Mesodermal cell (in vitro differentiated cells): ENCODE data around the gene ESPN.
"Not testable (repeated sequence)": the region's sequence is repeated elsewhere in the genome, so short reads cannot be mapped to it uniquely, and the experiment has no call there.

ENCODE experiments used
- H3K27ac ChIP-seq: 2 replicates; pipeline ENCODE4 v1.7.0; 2013; ENCODE audit warnings: mild to moderate bottlenecking, low read depth, low read length, moderate library complexity; ENCODE audit not compliant: severe bottlenecking
- H3K36me3 ChIP-seq: 2 replicates; pipeline ENCODE4 v1.7.1; 2013; ENCODE audit warnings: mild to moderate bottlenecking, low read length, moderate library complexity; ENCODE audit not compliant: control insufficient read depth, insufficient read depth
- H3K4me1 ChIP-seq: one replicate; pipeline ENCODE4 v1.7.1; 2013; ENCODE audit warnings: mild to moderate bottlenecking, low read length; ENCODE audit not compliant: insufficient read depth, control insufficient read depth, poor library complexity, severe bottlenecking
- H3K4me3 ChIP-seq: 2 replicates; pipeline ENCODE4 v1.7.0; 2013; ENCODE audit warnings: low read length, control low read depth, mild to moderate bottlenecking; ENCODE audit not compliant: insufficient read depth, poor library complexity, severe bottlenecking; ENCODE audit errors: extremely low read depth
- H3K9me3 ChIP-seq: 2 replicates; pipeline ENCODE4 v1.7.1; 2013; ENCODE audit warnings: mild to moderate bottlenecking, low read length, moderate library complexity; ENCODE audit not compliant: control insufficient read depth
- WGBS, 2 experiments: methylation state at CpG; one replicate each; pipeline ENCODE4 v1.1.5; 2013; ENCODE audit warnings: missing lambda C conversion rate in 2 of 2; ENCODE audit not compliant: insufficient coverage in 2 of 2; 5-methylcytosine and 5-hydroxymethylcytosine counted together

ESPN gene

GRCh38 chr1:6427441-6428390, 3.1 kb downstream of the ESPN start:
- 86% methylated on average over 15 to 22 of the region's 26 CpGs for WGBS, 2 experiments
- no peaks in the 10 kb centered on the region for H3K36me3 ChIP-seq
- no peak overlapping the region for H3K27ac ChIP-seq
- H3K4me3 ChIP-seq, result no peak overlapping the region
- no peaks in the 10 kb centered on the region for H3K9me3 ChIP-seq
- peaks cover 6% of the 10 kb centered on the region for H3K4me1 ChIP-seq

- not testable (repeated sequence) for H3K27ac ChIP-seq, H3K4me1 ChIP-seq, H3K9me3 ChIP-seq, H3K36me3 ChIP-seq, H3K4me3 ChIP-seq
- 56 to 68% methylated on average over 3 to 4 of the region's 6 CpGs for WGBS, 2 experiments
Observed at GRCh38 chr1:6428453-6428852, 3.9 kb downstream of the ESPN start.

GRCh38 chr1:6429660-6430411, 5.3 kb downstream of the ESPN start:
- H3K9me3 ChIP-seq, H3K27ac ChIP-seq, H3K4me1 ChIP-seq, H3K4me3 ChIP-seq, H3K36me3 ChIP-seq: not testable (repeated sequence)
- WGBS, 2 experiments, result 59 to 63% methylated on average over 8 to 13 of the region's 19 CpGs

GRCh38 chr1:6431645-6432579, 7.3 kb downstream of the ESPN start:
- WGBS, 2 experiments, result 65 to 74% methylated on average over 5 to 7 of the region's 13 CpGs
- not testable (repeated sequence) for H3K9me3 ChIP-seq, H3K4me3 ChIP-seq, H3K4me1 ChIP-seq, H3K36me3 ChIP-seq, H3K27ac ChIP-seq

GRCh38 chr1:6434186-6434585, 9.6 kb downstream of the ESPN start:
- Histone ChIP-seq H3K4me1 (peaks cover 6% of the 10 kb centered on the region), H3K27ac (no peak overlapping the region), H3K9me3 (no peaks in the 10 kb centered on the region), H3K4me3 (no peak overlapping the region), H3K36me3 (no peaks in the 10 kb centered on the region)
- 82 to 84% methylated on average over 3 of the region's 5 CpGs for WGBS, 2 experiments

- Histone ChIP-seq H3K27ac (no peak overlapping the region), H3K4me3 (no peak overlapping the region), H3K36me3 (no peaks in the 10 kb centered on the region), H3K9me3 (no peaks in the 10 kb centered on the region), H3K4me1 (peaks cover 2% of the 10 kb centered on the region)
- WGBS, 2 experiments, result 86% methylated on average over 9 of the region's 15 CpGs
Observed at GRCh38 chr1:6435129-6435528, 10.6 kb downstream of the ESPN start.

GRCh38 chr1:6435547-6435946, 11.0 kb downstream of the ESPN start:
- H3K4me3 ChIP-seq, result no peak overlapping the region
- H3K4me1 ChIP-seq, result no peaks in the 10 kb centered on the region
- no peaks in the 10 kb centered on the region for H3K36me3 ChIP-seq
- WGBS, 2 experiments, result 100% methylated on average over 1 of the region's 3 CpGs
- no peaks in the 10 kb centered on the region for H3K9me3 ChIP-seq
- H3K27ac ChIP-seq, result no peak overlapping the region

GRCh38 chr1:6436277-6436676, 11.7 kb downstream of the ESPN start:
- 100% methylated on average over 1 of the region's 3 CpGs; no CpG with 5 or more reads in 1 of the 2 experiments for WGBS, 2 experiments
- not testable (repeated sequence) for H3K4me3 ChIP-seq, H3K27ac ChIP-seq, H3K36me3 ChIP-seq, H3K9me3 ChIP-seq, H3K4me1 ChIP-seq

- H3K4me1 ChIP-seq, H3K36me3 ChIP-seq, H3K4me3 ChIP-seq, H3K9me3 ChIP-seq, H3K27ac ChIP-seq: not testable (repeated sequence)
- 82 to 86% methylated on average over 17 to 18 of the region's 22 CpGs for WGBS, 2 experiments
Observed at GRCh38 chr1:6437012-6437700, 12.6 kb downstream of the ESPN start.

- Histone ChIP-seq H3K36me3 (no peaks in the 10 kb centered on the region), H3K4me1 (no peaks in the 10 kb centered on the region), H3K9me3 (no peaks in the 10 kb centered on the region), H3K4me3 (no peak overlapping the region), H3K27ac (no peak overlapping the region)
- 27 to 33% methylated on average over 2 to 5 of the region's 5 CpGs for WGBS, 2 experiments
Observed at GRCh38 chr1:6438047-6438525, 13.5 kb downstream of the ESPN start.
